HG02885 (cell line): ENCODE results near the gene PFAS.
A peak's percentile ranks its signal among the peaks of the same experiment; 100 is the strongest.

Experiments
- ATAC-seq: cut with Tn5 transposase; IDR thresholded peaks from one replicate; pipeline ENCODE4 v1.9.1; 2021; ENCODE audit warnings: mild to moderate bottlenecking; ENCODE audit not compliant: unreplicated experiment, poor library complexity

PFAS gene

GRCh38 chr17:8294361-8294760 lies 45.3 kb downstream of the PFAS start:
- no peak for ATAC-seq

GRCh38 chr17:8294814-8295316 lies 45.8 kb downstream of the PFAS start:
- no peak for ATAC-seq

GRCh38 chr17:8300226-8300625 lies 51.1 kb downstream of the PFAS start:
- ATAC-seq: no peak

GRCh38 chr17:8300627-8301242 lies 51.6 kb downstream of the PFAS start:
- ATAC-seq: peak; percentile 49

- ATAC-seq: no peak
These were observed 61.6 kb downstream of the PFAS start for GRCh38 chr17:8310601-8311123.

GRCh38 chr17:8311131-8311790 lies 62.2 kb downstream of the PFAS start:
- no peak for ATAC-seq

- no peak for ATAC-seq
These were observed 63.2 kb downstream of the PFAS start for GRCh38 chr17:8312251-8312650.

- no peak for ATAC-seq
These were observed 63.9 kb downstream of the PFAS start for GRCh38 chr17:8312726-8313600.

GRCh38 chr17:8314797-8315763 lies 66.0 kb downstream of the PFAS start:
- no peak for ATAC-seq

GRCh38 chr17:8315764-8316217 lies 66.7 kb downstream of the PFAS start:
- ATAC-seq: no peak

- ATAC-seq: no peak
These were observed 69.2 kb downstream of the PFAS start for GRCh38 chr17:8318010-8318935.
